WTC11 (cell line): Measurements from ENCODE around the gene PDE4B. TPM values are rescaled to one million over a fixed set of nuclear protein-coding genes. Genes with fewer than 3 reads are reported as not detected.

Source experiments
- ATAC-seq: fragments of 200-7000 bp; cut with Tn5 transposase; 2 replicates; pipeline ENCODE4 v1.10.0; 2021; ENCODE audit warnings: mild to moderate bottlenecking, moderate library complexity
- CTCF ChIA-PET: fragments of 300-600 bp; sonication (Branson Sonifier 250); formaldehyde crosslinking; loops from one replicate; lab custom pipeline; 2021; ENCODE audit warnings: antibody characterized with exemption; lab: Charles Lee
- POLR2A ChIA-PET: fragments of 350-600 bp; sonication (Branson Sonifier 250); formaldehyde crosslinking; loops from one replicate; lab custom pipeline; 2021; ENCODE audit warnings: antibody characterized with exemption; lab: Charles Lee
- DNase-seq: peaks from one replicate; pipeline ENCODE4 v3.0.0; 2021; ENCODE audit warnings: low spot score
- H3K27ac Mint-ChIP-seq: 2 replicates; pipeline ENCODE4 v1.8.0; 2021; ENCODE audit warnings: mixed read lengths
- H3K27me3 Mint-ChIP-seq: 2 replicates; pipeline ENCODE4 v1.8.0; 2021; ENCODE audit warnings: low read depth, mild to moderate bottlenecking, moderate library complexity, mixed read lengths
- H3K36me3 Mint-ChIP-seq: 2 replicates; pipeline ENCODE4 v1.8.0; 2021; ENCODE audit warnings: mixed read lengths
- H3K4me1 Mint-ChIP-seq: 2 replicates; pipeline ENCODE4 v1.8.0; 2022; ENCODE audit warnings: mixed read lengths
- H3K4me3 Mint-ChIP-seq: 2 replicates; pipeline ENCODE4 v1.8.0; 2021; ENCODE audit warnings: mild to moderate bottlenecking, moderate library complexity, mixed read lengths
- H3K9me3 Mint-ChIP-seq: 2 replicates; pipeline ENCODE4 v1.8.0; 2021; ENCODE audit warnings: mixed read lengths
- ELF4 ChIP-seq: sonication (generic); formaldehyde crosslinking; IDR thresholded peaks from 2 replicates; pipeline ENCODE4 v1.8.1; 2022; ENCODE audit warnings: low read depth, mild to moderate bottlenecking, moderate library complexity, missing genetic modification reagents
- ESRRA ChIP-seq: sonication (generic); formaldehyde crosslinking; IDR thresholded peaks from 2 replicates; pipeline ENCODE4 v1.8.1; 2022; ENCODE audit warnings: mild to moderate bottlenecking, missing genetic modification reagents, borderline replicate concordance
- GRHL2 ChIP-seq: fragments of 250-450 bp; sonication (Bioruptor Pico); IDR thresholded peaks from 2 replicates; pipeline ENCODE4 v1.8.0; 2022; ENCODE audit warnings: mild to moderate bottlenecking, moderate library complexity; ENCODE audit not compliant: insufficient replicate concordance, severe bottlenecking
- HMGA2 ChIP-seq: fragments of 250-450 bp; sonication (Bioruptor Pico); IDR thresholded peaks from 2 replicates; pipeline ENCODE4 v1.4.0; 2021; ENCODE audit warnings: mild to moderate bottlenecking, moderate library complexity
- MXD4 ChIP-seq: fragments of 250-450 bp; sonication (Bioruptor Pico); IDR thresholded peaks from 2 replicates; pipeline ENCODE4 v1.8.0; 2021; ENCODE audit warnings: mild to moderate bottlenecking, moderate library complexity, borderline replicate concordance
- NFE2L1 ChIP-seq: sonication (generic); formaldehyde crosslinking; IDR thresholded peaks from 2 replicates; pipeline ENCODE4 v1.8.1; 2023; ENCODE audit warnings: missing genetic modification reagents
- SMAD4 ChIP-seq: sonication (generic); formaldehyde crosslinking; IDR thresholded peaks from 2 replicates; pipeline ENCODE4 v1.8.0; 2022; ENCODE audit warnings: mild to moderate bottlenecking, missing genetic modification reagents
- SP1 ChIP-seq: sonication (generic); formaldehyde crosslinking; conservative IDR thresholded peaks from 2 replicates; pipeline ENCODE4 v1.8.1; 2022; ENCODE audit warnings: missing genetic modification reagents
- TCF7 ChIP-seq: sonication (generic); formaldehyde crosslinking; IDR thresholded peaks from 2 replicates; pipeline ENCODE4 v1.8.0; 2022; ENCODE audit warnings: mild to moderate bottlenecking, low read depth, missing genetic modification reagents, moderate library complexity
- TP53 ChIP-seq: sonication (generic); formaldehyde crosslinking; IDR thresholded peaks from 2 replicates; pipeline ENCODE4 v1.8.1; 2023; ENCODE audit warnings: mild to moderate bottlenecking, missing genetic modification reagents
- ZNF121 ChIP-seq: sonication (generic); formaldehyde crosslinking; IDR thresholded peaks from 2 replicates; pipeline ENCODE4 v1.8.0; 2023; ENCODE audit warnings: missing genetic modification reagents
- ZNF396 ChIP-seq: fragments of 250-450 bp; sonication (Bioruptor Pico); IDR thresholded peaks from 2 replicates; pipeline ENCODE4 v1.8.0; 2021; ENCODE audit warnings: mild to moderate bottlenecking, moderate library complexity, borderline replicate concordance
- ZNF671 ChIP-seq: fragments of 250-450 bp; sonication (Bioruptor Pico); IDR thresholded peaks from 2 replicates; pipeline ENCODE4 v1.8.0; 2021; ENCODE audit warnings: mild to moderate bottlenecking
- total RNA-seq: library from RNA; stranded (reverse); gene quantifications from 3 replicates; pipeline ENCODE4 v1.2.3, GENCODE V29; 2021
- TF ChIP-seq, protein P1 (sequence below): sonication (generic); formaldehyde crosslinking; IDR thresholded peaks from 2 replicates; pipeline ENCODE4 v1.8.1; 2023; ENCODE audit warnings: mild to moderate bottlenecking, missing genetic modification reagents, moderate library complexity
- TF ChIP-seq, protein P2 (sequence below): fragments of 250-450 bp; sonication (Bioruptor Pico); IDR thresholded peaks from 2 replicates; pipeline ENCODE4 v1.8.0; 2021; ENCODE audit warnings: mild to moderate bottlenecking
- TF ChIP-seq, protein P3 (sequence below): fragments of 250-450 bp; sonication (Bioruptor Pico); IDR thresholded peaks from 2 replicates; pipeline ENCODE4 v2.1.2; 2022; ENCODE audit warnings: mild to moderate bottlenecking, moderate library complexity
- TF ChIP-seq, protein P4 (sequence below): sonication (generic); formaldehyde crosslinking; IDR thresholded peaks from 2 replicates; pipeline ENCODE4 v1.8.1; 2022; ENCODE audit warnings: low read depth, mild to moderate bottlenecking, moderate library complexity, missing genetic modification reagents, borderline replicate concordance
- TF ChIP-seq, protein P5 (sequence below): sonication (generic); formaldehyde crosslinking; IDR thresholded peaks from 2 replicates; pipeline ENCODE4 v1.8.1; 2023; ENCODE audit warnings: mild to moderate bottlenecking, moderate library complexity, missing genetic modification reagents
- TF ChIP-seq, protein P6 (sequence below): sonication (generic); formaldehyde crosslinking; IDR thresholded peaks from 2 replicates; pipeline ENCODE4 v1.8.0; 2022; ENCODE audit warnings: mild to moderate bottlenecking, missing genetic modification reagents

PDE4B gene
- total RNA-seq, 1 experiment from 2014 or later = 8.0 TPM

DNA sequence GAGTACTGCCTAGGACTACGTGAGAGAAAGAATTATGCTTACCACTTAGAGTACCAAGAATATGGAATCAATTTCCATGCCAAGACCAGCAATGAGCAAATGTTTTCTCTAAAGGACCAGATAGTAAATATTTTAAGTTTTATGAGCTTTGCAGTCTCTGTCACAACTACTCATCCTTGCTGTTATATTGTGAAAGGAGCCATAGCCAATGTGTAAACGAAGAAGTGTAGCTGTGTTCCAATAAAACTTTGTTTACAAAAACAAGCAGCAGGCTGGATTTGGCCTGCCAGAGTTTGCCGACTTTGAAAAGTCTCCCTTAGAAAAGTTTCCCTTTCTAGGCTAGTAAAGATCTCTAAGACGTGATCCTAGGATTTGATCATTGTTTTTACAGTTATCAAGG, 128.8 kb downstream of the PDE4B start:
- H3K27me3 Mint-ChIP-seq = no peaks in the 10 kb centered on the region
- H3K27ac Mint-ChIP-seq = no peak overlapping the region
- H3K9me3 Mint-ChIP-seq = no peaks in the 10 kb centered on the region
- DNase-seq = no peak
- TF ChIP-seq ZNF121 (CRISPR knock-in tag) (no peak), HMGA2 (no peak), ESRRA (no peak)
- TF ChIP-seq, protein P1, sequence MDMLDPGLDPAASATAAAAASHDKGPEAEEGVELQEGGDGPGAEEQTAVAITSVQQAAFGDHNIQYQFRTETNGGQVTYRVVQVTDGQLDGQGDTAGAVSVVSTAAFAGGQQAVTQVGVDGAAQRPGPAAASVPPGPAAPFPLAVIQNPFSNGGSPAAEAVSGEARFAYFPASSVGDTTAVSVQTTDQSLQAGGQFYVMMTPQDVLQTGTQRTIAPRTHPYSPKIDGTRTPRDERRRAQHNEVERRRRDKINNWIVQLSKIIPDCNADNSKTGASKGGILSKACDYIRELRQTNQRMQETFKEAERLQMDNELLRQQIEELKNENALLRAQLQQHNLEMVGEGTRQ (CRISPR knock-in tag) = no peak
- TF ChIP-seq, all 79 proteins: peak for 0
- ChIA-PET POLR2A (no interaction called here), CTCF (no interaction called here)
- Mint-ChIP-seq H3K36me3 (no peaks in the 10 kb centered on the region), H3K4me3 (no peak overlapping the region), H3K4me1 (no peaks in the 10 kb centered on the region)
- no peak for ATAC-seq

DNA sequence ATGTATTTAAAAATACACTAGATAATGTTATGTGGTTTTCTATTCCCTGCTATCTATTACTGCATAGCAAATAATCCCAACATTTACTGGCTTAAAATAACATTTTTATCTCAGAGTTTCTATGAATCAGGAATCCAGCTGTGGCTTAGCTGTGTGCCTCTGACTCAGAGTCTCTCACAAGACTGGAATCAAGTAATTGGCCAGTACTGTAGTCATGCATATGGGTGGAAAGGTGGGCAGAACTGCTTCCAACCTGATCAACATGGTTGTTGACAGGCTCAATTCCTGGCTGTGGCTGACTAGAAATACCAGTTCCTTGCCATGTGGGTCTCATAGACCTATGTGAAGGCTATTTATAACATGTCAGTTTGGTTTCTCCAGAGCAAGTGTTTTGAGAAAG, 131.8 kb downstream of the PDE4B start:
- no peak for ATAC-seq
- no peak overlapping the region for H3K4me3 Mint-ChIP-seq
- no peaks in the 10 kb centered on the region for H3K27me3 Mint-ChIP-seq
- no peak overlapping the region for H3K27ac Mint-ChIP-seq
- DNase-seq = no peak
- ChIA-PET CTCF (no interaction called here), POLR2A (no interaction called here)
- no peaks in the 10 kb centered on the region for H3K4me1 Mint-ChIP-seq
- H3K36me3 Mint-ChIP-seq = no peaks in the 10 kb centered on the region
- H3K9me3 Mint-ChIP-seq = peaks cover 11% of the 10 kb centered on the region
- TF ChIP-seq ZNF396 (CRISPR knock-in tag) (no peak), ZNF671 (CRISPR knock-in tag) (no peak), ESRRA (no peak), TP53 (CRISPR knock-in tag) (no peak), TCF7 (no peak)
- TF ChIP-seq, protein P2, sequence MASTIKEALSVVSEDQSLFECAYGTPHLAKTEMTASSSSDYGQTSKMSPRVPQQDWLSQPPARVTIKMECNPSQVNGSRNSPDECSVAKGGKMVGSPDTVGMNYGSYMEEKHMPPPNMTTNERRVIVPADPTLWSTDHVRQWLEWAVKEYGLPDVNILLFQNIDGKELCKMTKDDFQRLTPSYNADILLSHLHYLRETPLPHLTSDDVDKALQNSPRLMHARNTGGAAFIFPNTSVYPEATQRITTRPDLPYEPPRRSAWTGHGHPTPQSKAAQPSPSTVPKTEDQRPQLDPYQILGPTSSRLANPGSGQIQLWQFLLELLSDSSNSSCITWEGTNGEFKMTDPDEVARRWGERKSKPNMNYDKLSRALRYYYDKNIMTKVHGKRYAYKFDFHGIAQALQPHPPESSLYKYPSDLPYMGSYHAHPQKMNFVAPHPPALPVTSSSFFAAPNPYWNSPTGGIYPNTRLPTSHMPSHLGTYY (CRISPR knock-in tag) = no peak

DNA sequence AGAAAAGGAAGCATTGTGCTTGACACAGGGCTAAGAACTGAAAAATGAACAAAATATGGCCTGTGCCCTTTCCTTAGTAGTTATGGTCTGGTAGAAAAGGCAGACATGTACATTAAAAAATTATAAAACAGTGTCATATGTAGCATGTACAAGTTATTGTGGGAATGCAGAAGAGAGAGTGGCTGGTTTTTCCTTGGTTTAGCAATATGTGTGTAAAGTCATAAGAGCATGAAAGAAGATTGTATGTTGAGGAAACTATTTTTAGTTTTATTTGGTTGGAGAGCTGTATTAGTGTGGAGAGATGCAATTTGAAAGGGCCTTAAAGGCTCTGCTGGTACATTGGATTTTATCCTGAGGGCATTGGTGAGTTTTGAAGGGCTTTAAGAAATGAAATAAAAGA, 145.8 kb downstream of the PDE4B start:
- Mint-ChIP-seq H3K27ac (no peak overlapping the region), H3K4me3 (no peak overlapping the region), H3K9me3 (no peaks in the 10 kb centered on the region), H3K36me3 (no peaks in the 10 kb centered on the region), H3K27me3 (no peaks in the 10 kb centered on the region; the same call in 1 of the 2 replicates), H3K4me1 (no peaks in the 10 kb centered on the region; the same call in 1 of the 2 replicates)
- TF ChIP-seq, protein P3, sequence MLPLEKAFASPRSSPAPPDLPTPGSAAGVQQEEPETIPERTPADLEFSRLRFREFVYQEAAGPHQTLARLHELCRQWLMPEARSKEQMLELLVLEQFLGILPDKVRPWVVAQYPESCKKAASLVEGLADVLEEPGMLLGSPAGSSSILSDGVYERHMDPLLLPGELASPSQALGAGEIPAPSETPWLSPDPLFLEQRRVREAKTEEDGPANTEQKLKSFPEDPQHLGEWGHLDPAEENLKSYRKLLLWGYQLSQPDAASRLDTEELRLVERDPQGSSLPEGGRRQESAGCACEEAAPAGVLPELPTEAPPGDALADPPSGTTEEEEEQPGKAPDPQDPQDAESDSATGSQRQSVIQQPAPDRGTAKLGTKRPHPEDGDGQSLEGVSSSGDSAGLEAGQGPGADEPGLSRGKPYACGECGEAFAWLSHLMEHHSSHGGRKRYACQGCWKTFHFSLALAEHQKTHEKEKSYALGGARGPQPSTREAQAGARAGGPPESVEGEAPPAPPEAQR (CRISPR knock-in tag) = no peak
- TF ChIP-seq GRHL2 (CRISPR knock-in tag) (no peak), MXD4 (CRISPR knock-in tag) (no peak), TP53 (CRISPR knock-in tag) (no peak), ELF4 (no peak), SMAD4 (CRISPR knock-in tag) (no peak), SP1 (CRISPR knock-in tag) (no peak), NFE2L1 (CRISPR knock-in tag) (no peak), TCF7 (no peak)
- TF ChIP-seq, protein P4, sequence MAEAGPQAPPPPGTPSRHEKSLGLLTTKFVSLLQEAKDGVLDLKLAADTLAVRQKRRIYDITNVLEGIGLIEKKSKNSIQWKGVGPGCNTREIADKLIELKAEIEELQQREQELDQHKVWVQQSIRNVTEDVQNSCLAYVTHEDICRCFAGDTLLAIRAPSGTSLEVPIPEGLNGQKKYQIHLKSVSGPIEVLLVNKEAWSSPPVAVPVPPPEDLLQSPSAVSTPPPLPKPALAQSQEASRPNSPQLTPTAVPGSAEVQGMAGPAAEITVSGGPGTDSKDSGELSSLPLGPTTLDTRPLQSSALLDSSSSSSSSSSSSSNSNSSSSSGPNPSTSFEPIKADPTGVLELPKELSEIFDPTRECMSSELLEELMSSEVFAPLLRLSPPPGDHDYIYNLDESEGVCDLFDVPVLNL (CRISPR knock-in tag) = no peak
- TF ChIP-seq, protein P5, sequence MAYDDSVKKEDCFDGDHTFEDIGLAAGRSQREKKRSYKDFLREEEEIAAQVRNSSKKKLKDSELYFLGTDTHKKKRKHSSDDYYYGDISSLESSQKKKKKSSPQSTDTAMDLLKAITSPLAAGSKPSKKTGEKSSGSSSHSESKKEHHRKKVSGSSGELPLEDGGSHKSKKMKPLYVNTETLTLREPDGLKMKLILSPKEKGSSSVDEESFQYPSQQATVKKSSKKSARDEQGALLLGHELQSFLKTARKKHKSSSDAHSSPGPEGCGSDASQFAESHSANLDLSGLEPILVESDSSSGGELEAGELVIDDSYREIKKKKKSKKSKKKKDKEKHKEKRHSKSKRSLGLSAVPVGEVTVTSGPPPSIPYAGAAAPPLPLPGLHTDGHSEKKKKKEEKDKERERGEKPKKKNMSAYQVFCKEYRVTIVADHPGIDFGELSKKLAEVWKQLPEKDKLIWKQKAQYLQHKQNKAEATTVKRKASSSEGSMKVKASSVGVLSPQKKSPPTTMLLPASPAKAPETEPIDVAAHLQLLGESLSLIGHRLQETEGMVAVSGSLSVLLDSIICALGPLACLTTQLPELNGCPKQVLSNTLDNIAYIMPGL (CRISPR knock-in tag) = no peak
- TF ChIP-seq, protein P6, sequence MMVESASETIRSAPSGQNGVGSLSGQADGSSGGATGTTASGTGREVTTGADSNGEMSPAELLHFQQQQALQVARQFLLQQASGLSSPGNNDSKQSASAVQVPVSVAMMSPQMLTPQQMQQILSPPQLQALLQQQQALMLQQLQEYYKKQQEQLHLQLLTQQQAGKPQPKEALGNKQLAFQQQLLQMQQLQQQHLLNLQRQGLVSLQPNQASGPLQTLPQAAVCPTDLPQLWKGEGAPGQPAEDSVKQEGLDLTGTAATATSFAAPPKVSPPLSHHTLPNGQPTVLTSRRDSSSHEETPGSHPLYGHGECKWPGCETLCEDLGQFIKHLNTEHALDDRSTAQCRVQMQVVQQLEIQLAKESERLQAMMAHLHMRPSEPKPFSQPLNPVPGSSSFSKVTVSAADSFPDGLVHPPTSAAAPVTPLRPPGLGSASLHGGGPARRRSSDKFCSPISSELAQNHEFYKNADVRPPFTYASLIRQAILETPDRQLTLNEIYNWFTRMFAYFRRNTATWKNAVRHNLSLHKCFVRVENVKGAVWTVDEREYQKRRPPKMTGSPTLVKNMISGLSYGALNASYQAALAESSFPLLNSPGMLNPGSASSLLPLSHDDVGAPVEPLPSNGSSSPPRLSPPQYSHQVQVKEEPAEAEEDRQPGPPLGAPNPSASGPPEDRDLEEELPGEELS (CRISPR knock-in tag) = no peak
- TF ChIP-seq, protein P2 (CRISPR knock-in tag) = no peak
- DNase-seq = no peak
- CTCF ChIA-PET = no interaction called here
- POLR2A ChIA-PET = no interaction called here
- no peak for ATAC-seq
